Cardiac muscle cell (in vitro differentiated cells and primary cell): ENCODE data around the gene TMTC2. TPM values are rescaled to one million over a fixed set of nuclear protein-coding genes. Genes with fewer than 3 reads are reported as not detected.

Experiments
- DNase-seq, 2 donors: peaks; one replicate each; pipeline versions ENCODE4 v3.0.0 to v3.0.0-alpha.2; 2010 to 2017; ENCODE audit warnings: low read depth in 1 of 2, low spot score in 1 of 2
- H3K27ac ChIP-seq: fragments of 200-600 bp; sonication (generic); 2 replicates; pipeline ENCODE4 v1.5.1; 2016
- H3K27me3 ChIP-seq: fragments of 200-600 bp; sonication (generic); 2 replicates; pipeline ENCODE4 v1.6.0; 2016; ENCODE audit warnings: control low read depth
- H3K36me3 ChIP-seq: fragments of 200-600 bp; sonication (generic); 2 replicates; pipeline ENCODE4 v1.5.1; 2016; ENCODE audit warnings: control low read depth
- H3K4me1 ChIP-seq: fragments of 200-600 bp; sonication (generic); 2 replicates; pipeline ENCODE4 v1.8.1; 2017; ENCODE audit warnings: low read depth, mild to moderate bottlenecking, mixed run types
- H3K4me3 ChIP-seq: fragments of 200-600 bp; sonication (generic); 2 replicates; pipeline ENCODE4 v1.5.1; 2016; ENCODE audit warnings: mild to moderate bottlenecking
- H3K9me3 ChIP-seq: fragments of 200-600 bp; sonication (generic); 2 replicates; pipeline ENCODE4 v1.5.1; 2017; ENCODE audit warnings: low read depth, mild to moderate bottlenecking, control low read depth
- CTCF ChIP-seq: IDR thresholded peaks from 2 replicates; pipeline ENCODE4 v1.5.1; 2012; ENCODE audit warnings: low read depth, mild to moderate bottlenecking, low read length
- polyA plus RNA-seq: library from polyadenylated mRNA; unstranded; fragments of >200 nt; fragmentation: Nextera tagmentation; extraction: Ambion mirVana; gene quantifications from 2 replicates; pipeline ENCODE4 v1.2.1, GENCODE V29; 2016
- total RNA-seq: library from RNA; depleted of rRNA; stranded (reverse); fragments of >200 nt; gene quantifications from 2 replicates; pipeline ENCODE4 v1.2.3, GENCODE V29; 2016

The TMTC2 gene
- total and polyA plus RNA-seq, 2 experiments from 2014 or later: 0.89 to 10.8 TPM

DNA sequence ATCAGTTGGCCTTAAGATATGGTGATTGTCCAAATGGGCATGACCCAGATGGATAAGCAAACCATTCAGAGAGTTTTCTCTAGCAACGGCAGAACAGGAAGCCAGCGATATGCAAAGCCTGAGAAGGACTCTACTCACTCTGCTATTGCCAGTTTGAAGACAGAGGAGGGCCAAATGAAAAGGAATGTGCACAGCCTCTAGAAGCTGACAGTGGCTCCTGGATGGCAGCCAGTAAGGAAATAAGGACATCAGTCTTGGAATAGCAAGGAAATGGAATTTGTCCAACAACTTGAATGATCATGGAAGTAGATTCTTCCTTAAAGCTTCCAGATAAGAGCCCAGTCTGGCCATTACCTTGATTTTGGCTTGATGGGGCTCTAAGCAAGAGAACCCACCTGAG lies 60.0 kb downstream of the TMTC2 start:
- Histone ChIP-seq H3K27me3 (no peaks in the 10 kb centered on the region), H3K4me1 (peaks cover 14% of the 10 kb centered on the region), H3K36me3 (no peaks in the 10 kb centered on the region), H3K9me3 (no peaks in the 10 kb centered on the region), H3K27ac (no peak overlapping the region), H3K4me3 (no peak overlapping the region)
- DNase-seq: no peak
- no peak for TF ChIP-seq CTCF

DNA sequence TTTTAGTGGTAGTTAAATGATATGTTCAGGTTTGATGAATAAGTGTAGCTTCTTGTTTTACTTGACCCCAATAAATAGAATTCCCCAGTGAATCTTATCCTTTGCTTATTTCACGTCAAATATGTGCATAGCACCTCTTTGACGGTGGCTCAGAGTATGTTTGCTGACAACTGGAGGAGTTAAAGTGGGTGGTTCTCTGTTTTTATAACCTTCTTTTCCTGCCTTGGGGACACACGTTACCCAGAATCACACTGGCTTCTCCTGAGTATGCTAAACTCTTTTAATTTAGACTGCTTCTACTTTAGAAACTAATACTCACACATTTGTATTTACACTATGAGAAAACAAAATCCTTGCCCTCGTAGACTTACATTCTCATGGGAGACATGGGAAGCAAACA lies 62.3 kb downstream of the TMTC2 start:
- H3K4me3 ChIP-seq: no peak overlapping the region

GRCh38 chr12:82754856-82755255 lies 68.2 kb downstream of the TMTC2 start:
- no peaks in the 10 kb centered on the region for H3K9me3 ChIP-seq
- DNase-seq: no peak
- no peak for TF ChIP-seq CTCF
- no peak overlapping the region for H3K27ac ChIP-seq
- H3K4me3 ChIP-seq: no peak overlapping the region
- H3K27me3 ChIP-seq: no peaks in the 10 kb centered on the region
- no peaks in the 10 kb centered on the region for H3K36me3 ChIP-seq
- peaks cover 15% of the 10 kb centered on the region for H3K4me1 ChIP-seq

More for the DNA sequence above, 62.3 kb downstream of the TMTC2 start:
- H3K4me1 ChIP-seq: peaks cover 14% of the 10 kb centered on the region
- no peak for TF ChIP-seq CTCF
- no peak for DNase-seq
- no peaks in the 10 kb centered on the region for H3K27me3 ChIP-seq
- no peak overlapping the region for H3K27ac ChIP-seq
- H3K36me3 ChIP-seq: no peaks in the 10 kb centered on the region
- H3K9me3 ChIP-seq: no peaks in the 10 kb centered on the region

GRCh38 chr12:82756303-82756702 lies 69.6 kb downstream of the TMTC2 start:
- Histone ChIP-seq H3K36me3 (no peaks in the 10 kb centered on the region), H3K4me1 (peaks cover 15% of the 10 kb centered on the region), H3K4me3 (no peak overlapping the region), H3K27me3 (no peaks in the 10 kb centered on the region), H3K9me3 (no peaks in the 10 kb centered on the region), H3K27ac (no peak overlapping the region)
- DNase-seq: no peak
- no peak for TF ChIP-seq CTCF

DNA sequence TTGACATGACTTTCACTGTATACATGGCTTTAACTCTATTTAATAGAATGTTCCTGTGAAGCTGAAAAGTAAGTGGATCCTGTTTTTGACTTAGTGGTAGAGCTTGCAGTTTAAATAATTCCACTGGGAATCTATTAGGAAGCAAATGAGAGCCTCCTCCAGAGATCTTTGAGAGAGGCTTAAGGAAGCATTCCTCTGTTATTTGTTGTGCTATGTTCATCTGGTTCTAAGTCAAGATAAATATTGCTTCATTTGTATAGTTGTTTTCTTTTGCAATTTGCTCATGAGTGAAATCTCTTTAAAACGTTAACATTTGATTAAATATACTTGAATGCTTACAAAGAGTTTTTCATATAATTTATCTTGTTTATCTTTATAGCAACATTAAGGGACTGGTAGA lies 70.4 kb downstream of the TMTC2 start:
- Histone ChIP-seq H3K4me1 (peaks cover 15% of the 10 kb centered on the region), H3K27me3 (no peaks in the 10 kb centered on the region), H3K4me3 (no peak overlapping the region), H3K36me3 (no peaks in the 10 kb centered on the region), H3K9me3 (no peaks in the 10 kb centered on the region), H3K27ac (no peak overlapping the region)
- peak in 1 of 2 donors; percentile 53 for DNase-seq
- TF ChIP-seq CTCF: no peak

GRCh38 chr12:82757656-82758055 lies 71.0 kb downstream of the TMTC2 start:
- Histone ChIP-seq H3K27ac (no peak overlapping the region), H3K36me3 (no peaks in the 10 kb centered on the region), H3K9me3 (no peaks in the 10 kb centered on the region), H3K4me3 (no peak overlapping the region), H3K4me1 (peaks cover 15% of the 10 kb centered on the region), H3K27me3 (no peaks in the 10 kb centered on the region)
- no peak for TF ChIP-seq CTCF
- DNase-seq: peak in 1 of 2 donors; percentile 47
